ENCODE measurements around the gene DGKG.

The DGKG gene

GRCh38 chr3:186166491-186167288, 195.3 kb downstream of the DGKG start:
- no peak for DNase-seq

- DNase-seq: no peak
Measured at GRCh38 chr3:186166036-186166435, 196.0 kb downstream of the DGKG start.

GRCh38 chr3:186165331-186165730, 196.7 kb downstream of the DGKG start:
- no peak for DNase-seq

- DNase-seq: no peak
Measured at GRCh38 chr3:186164696-186165095, 197.3 kb downstream of the DGKG start.

GRCh38 chr3:186162221-186162620, 199.8 kb downstream of the DGKG start:
- DNase-seq: no peak

GRCh38 chr3:186160691-186161243, 201.3 kb downstream of the DGKG start:
- no peak for DNase-seq

GRCh38 chr3:186154641-186155040, 207.4 kb downstream of the DGKG start:
- no peak for DNase-seq

GRCh38 chr3:186152889-186153292, 209.1 kb downstream of the DGKG start:
- DNase-seq: no peak

- DNase-seq: no peak
Measured at GRCh38 chr3:186152361-186152798, 209.7 kb downstream of the DGKG start.

- no peak for DNase-seq
Measured at GRCh38 chr3:186151077-186151971, 210.7 kb downstream of the DGKG start.

- no peak for DNase-seq
Measured at GRCh38 chr3:186150041-186150830, 211.8 kb downstream of the DGKG start.

GRCh38 chr3:186149319-186149960, 212.6 kb downstream of the DGKG start:
- no peak for DNase-seq

GRCh38 chr3:186144257-186144656, 217.8 kb downstream of the DGKG start:
- DNase-seq: no peak

- DNase-seq: no peak
Measured at GRCh38 chr3:186143250-186143649, 218.8 kb downstream of the DGKG start.

GRCh38 chr3:186142393-186142932, 219.6 kb downstream of the DGKG start:
- DNase-seq: no peak

GRCh38 chr3:186141790-186142189, 220.2 kb downstream of the DGKG start:
- DNase-seq: no peak

- no peak for DNase-seq
Measured at GRCh38 chr3:186138272-186138981, 223.6 kb downstream of the DGKG start.

- no peak for DNase-seq
Measured at GRCh38 chr3:186137051-186137685, 224.9 kb downstream of the DGKG start.

- no peak for DNase-seq
Measured at GRCh38 chr3:186133980-186134379, 228.1 kb downstream of the DGKG start.

GRCh38 chr3:186132487-186132886, 229.5 kb downstream of the DGKG start:
- no peak for DNase-seq

- no peak for DNase-seq
Measured at GRCh38 chr3:186129206-186129605, 232.8 kb downstream of the DGKG start.
